Measurements from ENCODE around the gene DNM2.
A peak's percentile ranks its signal among the peaks of the same experiment; 100 is the strongest.
"Not testable (repeated sequence)": the region's sequence is repeated elsewhere in the genome, so short reads cannot be mapped to it uniquely, and the experiment has no call there.

DNM2 gene

DNA sequence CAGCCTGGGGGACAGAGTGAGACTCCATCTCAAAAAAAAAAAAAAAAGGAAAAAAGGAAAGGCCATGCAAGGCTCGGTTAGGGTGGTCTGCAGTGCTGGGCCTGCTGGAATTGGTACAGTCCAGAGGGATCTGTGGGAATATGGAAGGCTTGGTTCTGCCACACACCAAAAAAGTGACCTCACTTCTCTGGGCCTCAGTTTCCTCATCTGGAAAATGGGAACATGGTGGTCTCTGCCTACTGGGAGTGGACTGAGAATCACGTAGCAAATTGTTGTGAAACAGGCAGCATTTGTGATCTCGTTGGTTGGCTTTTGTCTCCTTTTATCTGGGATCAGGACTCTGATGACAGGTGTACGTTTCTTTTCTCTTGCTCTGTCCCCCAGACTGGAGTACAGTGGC, 7.5 kb downstream of the DNM2 start:
- no peak for DNase-seq (ENCODE audit: low spot score)

DNA sequence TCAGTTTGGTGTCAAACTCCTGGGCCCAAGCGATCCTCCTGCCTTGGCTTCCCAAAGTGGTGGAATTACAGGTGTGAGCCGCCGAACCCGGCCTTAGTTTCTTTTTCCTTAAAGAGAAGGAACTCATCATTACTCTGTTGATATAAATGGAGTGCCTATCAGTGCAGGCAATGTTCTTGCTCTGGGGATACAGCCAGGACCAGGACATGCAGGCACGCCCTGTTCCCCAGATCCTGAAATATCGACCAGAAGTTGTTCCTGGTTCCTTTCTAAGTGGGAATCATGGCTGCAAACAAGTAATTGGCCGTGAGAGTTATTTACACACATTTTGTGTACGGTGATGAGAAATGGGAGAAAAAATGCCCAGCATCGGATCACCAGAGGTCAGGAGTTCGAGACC, 8.4 kb downstream of the DNM2 start:
- DNase-seq (ENCODE audit: low spot score): no peak

DNA sequence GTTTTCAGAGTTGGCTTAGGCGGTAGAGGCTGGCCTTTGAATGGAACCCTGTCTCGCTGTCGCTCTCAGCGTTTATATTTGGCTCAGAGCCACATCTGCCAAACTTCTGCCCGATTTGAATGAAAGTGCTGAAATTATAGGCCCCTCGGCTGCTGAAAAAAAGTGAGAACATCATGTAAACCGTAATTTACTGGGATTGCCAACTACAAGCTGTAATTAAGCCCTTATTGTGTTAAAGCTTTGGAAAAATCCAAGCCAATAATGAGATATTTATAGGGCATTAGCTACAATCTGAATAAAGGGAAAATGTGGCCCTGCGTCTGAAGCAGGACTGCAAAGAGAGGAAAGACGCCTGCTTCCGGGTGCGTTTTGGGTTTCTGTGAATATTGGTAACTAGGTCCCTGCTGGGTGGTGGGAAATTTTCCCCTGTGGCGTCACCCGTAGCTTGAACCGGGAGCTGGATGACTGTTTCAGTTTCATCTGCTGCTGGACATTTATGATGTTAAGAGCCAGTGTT, 9.9 kb downstream of the DNM2 start:
- peak; percentile 58 for DNase-seq (ENCODE audit: low spot score)

DNA sequence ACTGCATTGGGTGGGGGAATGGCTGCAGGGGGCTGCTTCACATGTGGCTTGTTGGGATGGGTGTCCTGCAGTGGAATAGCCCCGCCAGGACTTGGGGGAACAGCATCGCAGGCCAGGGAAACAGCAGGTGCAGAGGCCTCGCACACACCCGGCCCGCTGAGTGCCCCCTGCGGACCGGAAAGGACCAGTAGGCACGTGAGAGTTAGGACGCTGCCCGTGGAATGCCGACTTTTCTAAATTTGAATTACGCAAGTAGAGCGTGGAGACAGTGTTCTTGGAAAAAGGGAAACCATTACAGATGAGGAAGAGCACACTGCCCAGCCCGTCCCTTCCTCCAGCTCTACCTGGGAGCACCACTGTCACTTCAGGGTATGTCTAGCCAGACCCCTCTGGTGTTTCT, 11.5 kb downstream of the DNM2 start:
- no peak for DNase-seq (ENCODE audit: low spot score)

DNA sequence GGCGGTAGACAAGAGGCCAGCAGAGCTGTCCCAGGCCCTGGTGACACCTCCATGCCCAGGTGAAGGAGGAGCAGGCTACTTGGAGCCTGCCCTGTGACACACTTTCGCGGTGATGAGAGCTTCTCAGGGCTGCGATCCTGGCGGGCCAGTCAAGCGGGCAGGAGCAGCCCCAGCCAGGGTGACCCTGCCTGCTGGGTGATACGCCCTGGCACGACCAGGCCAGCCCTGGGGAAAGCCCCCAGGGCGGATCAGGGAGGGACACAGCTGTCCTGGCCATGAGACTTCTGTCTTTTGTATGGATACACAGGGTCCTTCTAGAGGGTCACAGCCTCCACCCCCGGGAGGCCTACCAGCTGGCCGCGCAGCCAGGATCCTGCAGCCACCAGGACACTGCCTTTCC, 13.1 kb downstream of the DNM2 start:
- DNase-seq (ENCODE audit: low spot score): peak; percentile 70

DNA sequence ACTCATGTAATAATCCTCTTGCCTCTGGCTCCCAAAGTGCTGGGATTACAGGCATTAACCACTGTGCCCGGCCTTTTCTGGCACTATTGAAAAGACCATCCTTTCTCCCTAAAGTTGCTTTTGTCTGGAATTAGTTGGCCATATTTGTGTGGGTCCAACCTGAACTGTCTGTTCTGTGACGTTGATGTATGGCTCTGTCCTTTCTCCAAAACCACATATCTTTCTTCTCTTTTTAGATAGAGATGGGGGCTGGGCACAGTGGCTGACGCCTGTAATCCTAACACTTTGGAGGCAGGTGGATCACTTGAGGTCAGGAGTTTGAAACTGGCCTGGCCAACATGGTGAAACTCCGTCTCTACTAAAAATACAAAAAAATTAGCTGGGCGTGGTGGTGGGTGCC, 17.9 kb downstream of the DNM2 start:
- no peak for DNase-seq (ENCODE audit: low spot score)

DNA sequence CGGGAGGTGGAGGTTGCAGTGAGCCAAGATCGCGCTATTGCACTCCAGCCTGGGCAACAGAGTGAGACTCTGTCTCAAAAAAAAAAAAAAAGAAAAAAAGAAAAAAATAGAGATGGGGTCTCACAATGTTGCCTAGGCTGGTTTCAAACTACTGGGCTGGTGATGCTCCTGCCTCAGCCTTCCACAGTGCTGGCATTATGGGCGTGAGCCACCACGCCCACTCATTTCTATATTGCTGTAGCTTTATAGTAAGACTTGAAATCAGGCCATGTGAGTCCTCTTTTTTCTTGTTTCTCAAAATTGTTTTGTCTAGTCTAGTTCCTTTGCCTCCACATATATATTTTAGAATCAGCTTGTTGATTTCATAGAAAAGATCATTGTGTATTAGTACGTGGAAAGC, 18.3 kb downstream of the DNM2 start:
- DNase-seq (ENCODE audit: low spot score): no peak

DNA sequence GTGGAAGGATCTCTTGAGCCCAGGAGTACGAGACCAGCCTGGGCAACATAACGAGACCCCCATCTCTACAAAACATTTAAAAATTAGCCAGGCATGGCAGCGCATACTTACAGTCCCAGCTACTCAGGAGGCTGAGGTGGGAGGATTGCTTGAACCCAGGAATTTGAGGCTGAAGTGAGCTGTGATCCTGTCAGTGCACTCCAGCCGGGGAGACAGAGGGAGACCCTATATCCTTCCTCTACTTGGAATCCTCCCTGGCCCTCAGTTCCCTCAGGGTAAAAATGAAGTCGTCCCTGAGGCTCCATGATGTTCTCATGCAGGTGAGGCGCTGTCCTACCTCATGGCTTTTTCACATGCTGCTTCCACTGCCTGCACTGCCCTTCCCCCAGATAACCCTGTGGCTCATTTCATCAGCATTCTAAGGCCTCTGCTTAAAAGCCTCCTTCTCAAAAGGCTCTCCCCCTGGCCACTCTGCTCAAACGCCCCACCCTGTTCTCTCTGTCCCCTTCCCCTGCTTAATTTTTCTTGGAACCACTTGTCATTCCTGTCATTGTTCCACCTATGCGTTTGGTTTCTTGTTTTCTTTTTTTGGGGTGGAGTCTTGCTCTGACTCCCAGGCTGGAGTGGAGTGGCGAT, 19.2 kb downstream of the DNM2 start:
- no peak for DNase-seq (ENCODE audit: low spot score)

DNA sequence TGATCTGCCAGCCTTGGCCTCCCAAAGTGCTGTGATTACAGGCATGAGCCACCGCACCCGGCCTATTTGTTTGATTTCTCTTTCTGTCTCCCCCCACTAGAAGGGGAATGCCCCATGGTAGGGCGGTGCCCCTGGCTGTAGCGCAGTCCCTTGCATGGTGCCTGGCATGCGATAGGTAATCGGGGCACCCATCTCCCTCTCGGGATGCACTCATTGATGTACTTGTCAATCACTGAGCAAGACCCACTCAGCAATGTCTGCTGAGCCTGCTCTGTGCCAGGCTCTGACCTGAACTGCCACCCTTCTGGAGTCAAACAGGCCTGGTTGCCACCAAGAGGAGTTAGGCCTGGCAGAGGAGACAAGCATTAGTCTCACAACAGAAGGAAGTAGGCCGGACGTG, 19.8 kb downstream of the DNM2 start:
- no peak for DNase-seq (ENCODE audit: low spot score)

DNA sequence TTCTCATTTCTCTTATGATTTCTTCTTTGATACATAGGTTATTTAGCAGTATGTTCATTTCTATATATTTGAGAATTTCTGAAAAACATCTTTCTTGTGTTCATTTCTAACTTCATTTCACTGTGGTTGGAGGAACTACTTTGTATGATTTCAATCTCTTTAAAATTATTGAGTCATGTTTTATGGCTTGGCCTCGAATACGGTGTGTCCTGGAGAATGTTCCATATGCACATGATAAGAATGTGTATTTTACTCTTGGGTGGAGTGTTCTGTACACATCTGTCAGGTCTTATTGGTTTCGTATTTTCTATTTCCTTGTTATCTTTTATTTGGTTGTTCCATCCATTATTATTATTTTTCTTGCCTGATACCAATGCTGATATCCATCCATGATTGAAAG, 22.9 kb downstream of the DNM2 start:
- DNase-seq (ENCODE audit: low spot score): no peak

DNA sequence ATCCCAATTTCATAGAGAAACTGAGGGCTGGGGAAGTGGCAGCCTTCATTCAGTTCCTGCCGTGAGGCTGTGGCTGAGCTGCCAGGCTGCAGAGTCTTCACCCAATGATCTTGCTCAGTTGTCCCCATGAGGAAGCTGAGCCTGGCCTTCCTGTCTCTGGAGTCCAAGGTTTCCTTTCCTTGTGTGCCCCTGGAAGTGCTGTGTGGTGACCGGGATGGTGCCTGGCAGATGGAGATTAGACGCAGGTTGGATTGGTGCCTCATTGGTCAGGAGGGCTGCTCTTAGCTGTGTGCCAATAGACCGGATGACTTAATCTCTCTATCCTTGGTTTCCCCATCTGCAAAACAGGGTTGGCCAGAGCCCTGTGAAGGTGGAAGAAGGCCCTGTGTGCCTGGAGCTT, 24.6 kb downstream of the DNM2 start:
- DNase-seq (ENCODE audit: low spot score): no peak

DNA sequence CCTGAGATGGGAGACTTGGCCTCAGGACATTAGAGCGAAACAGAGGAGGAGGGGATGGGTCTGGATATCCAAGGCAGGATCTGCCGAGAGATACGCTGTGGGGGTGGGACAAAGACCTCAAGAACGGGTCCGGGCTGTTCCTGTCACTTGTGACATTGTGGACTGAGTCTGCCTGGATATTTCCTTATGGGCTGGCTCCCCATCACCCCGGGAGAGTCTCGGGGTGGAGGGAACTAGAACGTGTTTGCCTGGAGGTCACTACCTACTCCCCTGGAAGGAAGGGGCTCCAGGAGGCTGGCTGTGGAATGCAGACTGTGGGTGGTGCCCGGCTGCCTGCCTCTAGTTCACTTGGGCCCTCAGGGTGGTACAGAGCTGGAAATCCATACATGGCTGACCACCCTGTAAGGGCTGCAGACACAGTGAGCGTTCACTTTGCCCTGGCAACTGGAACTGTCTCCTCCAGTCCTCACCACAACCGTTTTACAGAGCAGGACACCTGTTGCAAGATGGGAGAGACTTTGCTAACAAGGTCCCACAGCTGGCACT, 26.4 kb downstream of the DNM2 start:
- DNase-seq (ENCODE audit: low spot score): no peak

DNA sequence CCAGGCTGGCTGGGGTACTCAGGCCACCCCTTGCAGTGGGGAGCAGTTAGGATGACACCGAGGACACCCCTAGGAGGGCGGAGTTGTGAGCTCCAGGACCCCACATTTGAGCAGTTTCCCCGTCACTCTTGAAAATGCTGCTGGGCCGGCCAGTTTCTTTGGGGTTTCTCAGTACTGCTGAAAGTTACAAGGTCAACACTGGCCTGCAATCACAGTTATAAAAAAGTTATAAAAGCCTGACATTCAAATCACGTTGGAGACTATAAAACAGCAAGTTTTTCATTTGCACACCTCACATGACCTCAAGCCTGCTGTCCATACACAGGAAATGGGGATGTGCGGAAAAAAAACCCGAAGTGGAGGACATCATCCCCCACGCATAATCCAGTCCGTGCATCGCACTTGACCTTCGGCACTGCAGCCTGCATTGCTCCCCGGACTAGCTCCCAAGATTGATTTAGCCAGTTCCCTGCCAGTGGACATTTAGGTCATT, 27.0 kb downstream of the DNM2 start:
- DNase-seq (ENCODE audit: low spot score): no peak

DNA sequence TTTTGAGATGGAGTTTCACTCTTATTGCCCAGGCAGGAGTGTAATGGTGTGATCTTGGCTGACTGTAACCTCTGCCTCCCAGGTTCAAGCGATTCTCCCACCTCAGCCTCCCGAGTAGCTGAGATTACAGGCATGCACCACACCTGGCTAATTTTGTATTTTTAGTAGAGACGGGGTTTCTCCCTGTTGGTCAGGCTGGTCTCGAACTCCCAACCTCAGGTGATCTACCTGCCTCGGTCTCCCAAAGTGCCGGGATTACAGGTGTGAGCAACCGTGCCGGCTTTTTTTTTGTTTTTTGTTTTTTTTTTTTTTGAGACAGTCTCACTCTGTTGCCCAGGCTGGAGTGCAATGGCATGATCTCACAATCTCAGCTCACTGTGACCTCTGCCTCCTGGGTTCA, 28.6 kb downstream of the DNM2 start:
- not testable (repeated sequence) for DNase-seq (ENCODE audit: low spot score)

DNA sequence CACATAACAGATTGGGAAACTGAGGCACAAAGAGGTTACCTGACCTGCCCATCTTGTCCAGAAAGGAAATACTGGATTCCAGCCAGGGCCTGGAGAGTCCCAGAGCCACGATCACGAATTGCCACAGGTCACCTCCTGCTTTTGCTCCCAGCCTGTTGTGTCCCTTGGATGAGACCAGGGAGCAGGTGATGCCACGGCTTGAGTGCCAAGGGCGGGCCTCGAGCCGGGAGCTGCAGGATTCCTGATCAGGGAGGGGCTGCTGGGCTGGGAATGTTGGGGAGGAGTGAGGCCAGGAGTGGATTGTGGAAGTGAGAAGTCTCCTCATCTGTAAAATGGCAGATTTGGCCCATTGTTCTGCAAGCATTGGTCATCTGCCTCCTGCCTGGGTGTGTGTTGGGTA, 29.4 kb downstream of the DNM2 start:
- DNase-seq (ENCODE audit: low spot score): no peak

DNA sequence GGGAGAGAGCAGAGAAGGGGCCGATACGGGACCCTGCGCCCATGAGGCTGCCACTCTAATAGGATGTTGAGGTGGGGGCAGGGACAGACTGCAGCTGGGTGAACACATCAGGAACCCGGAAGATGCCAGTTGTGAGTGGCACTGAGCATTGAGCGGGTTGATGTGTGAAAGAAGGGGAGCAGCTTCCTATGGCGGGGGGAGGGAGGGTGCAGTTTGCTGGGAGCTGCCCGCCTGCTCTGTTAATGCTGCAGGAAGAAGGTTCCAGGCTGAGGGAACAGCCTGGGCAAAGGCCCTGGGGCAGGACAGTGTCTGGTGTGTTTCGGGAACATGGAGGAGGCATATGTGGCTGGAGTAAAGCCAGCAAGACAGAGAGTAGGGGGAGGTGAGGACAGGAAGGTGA, 29.8 kb downstream of the DNM2 start:
- no peak for DNase-seq (ENCODE audit: low spot score)

DNA sequence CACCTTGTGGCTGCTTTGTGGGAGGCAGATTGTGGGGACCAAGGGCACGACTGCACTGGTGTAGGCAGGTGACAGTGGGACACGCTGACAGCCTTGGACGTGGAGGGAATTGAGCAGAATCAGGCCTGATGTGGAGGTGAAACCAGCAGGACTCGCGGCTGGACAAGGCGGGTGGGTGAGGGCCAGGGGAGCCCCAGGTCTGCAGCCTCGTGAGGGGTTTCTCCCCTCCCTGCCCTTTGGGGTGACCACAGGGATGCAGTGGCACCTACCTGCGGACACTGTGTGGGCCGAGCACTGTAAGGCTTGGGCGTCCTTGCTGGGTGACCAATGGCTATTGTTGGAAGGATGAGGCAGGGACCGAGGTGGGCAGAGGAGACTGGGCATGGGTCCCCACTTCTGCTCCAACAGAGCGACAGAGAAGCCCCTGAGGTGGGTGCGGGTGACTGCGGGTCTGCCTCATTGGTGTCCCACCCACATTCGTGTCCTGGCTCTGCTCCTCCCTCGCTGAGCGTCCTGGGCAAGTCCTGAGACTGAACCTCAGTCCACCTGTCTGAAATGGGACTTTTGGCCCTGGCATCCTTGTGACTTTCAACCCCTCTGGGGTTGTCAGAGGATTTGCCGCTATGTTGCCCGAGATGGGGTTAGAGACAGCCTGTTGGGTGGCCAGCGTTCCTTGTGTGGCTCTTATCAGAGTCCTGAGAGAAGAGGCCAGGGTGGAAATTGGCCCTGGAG, 30.5 kb downstream of the DNM2 start:
- no peak for DNase-seq (ENCODE audit: low spot score)

DNA sequence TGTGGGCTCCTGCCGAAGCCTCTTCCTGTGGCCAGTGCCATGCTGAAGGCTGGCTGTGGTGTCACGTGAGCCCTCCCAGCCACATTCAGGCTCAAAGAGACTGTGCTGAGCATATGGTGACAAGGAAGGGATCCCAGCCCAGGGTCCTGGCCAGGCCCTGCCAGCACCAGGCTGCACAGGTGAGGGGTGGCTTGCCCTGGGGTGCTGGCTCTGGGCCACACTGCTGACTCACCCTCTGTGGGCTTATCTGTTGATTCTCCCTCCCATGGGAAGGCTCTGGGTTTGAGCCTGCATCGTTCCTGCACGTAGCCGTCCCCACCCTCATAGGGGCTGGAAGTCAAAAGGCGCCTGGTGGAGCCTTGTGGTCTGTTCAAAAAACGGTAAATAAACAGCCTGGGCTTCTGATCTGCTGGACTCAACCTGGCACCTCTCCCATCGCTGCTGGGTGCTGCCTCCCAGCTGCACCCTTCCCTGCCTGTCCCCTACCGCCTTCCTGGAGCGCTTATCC, 31.1 kb downstream of the DNM2 start:
- peak; percentile 72 for DNase-seq (ENCODE audit: low spot score)

DNA sequence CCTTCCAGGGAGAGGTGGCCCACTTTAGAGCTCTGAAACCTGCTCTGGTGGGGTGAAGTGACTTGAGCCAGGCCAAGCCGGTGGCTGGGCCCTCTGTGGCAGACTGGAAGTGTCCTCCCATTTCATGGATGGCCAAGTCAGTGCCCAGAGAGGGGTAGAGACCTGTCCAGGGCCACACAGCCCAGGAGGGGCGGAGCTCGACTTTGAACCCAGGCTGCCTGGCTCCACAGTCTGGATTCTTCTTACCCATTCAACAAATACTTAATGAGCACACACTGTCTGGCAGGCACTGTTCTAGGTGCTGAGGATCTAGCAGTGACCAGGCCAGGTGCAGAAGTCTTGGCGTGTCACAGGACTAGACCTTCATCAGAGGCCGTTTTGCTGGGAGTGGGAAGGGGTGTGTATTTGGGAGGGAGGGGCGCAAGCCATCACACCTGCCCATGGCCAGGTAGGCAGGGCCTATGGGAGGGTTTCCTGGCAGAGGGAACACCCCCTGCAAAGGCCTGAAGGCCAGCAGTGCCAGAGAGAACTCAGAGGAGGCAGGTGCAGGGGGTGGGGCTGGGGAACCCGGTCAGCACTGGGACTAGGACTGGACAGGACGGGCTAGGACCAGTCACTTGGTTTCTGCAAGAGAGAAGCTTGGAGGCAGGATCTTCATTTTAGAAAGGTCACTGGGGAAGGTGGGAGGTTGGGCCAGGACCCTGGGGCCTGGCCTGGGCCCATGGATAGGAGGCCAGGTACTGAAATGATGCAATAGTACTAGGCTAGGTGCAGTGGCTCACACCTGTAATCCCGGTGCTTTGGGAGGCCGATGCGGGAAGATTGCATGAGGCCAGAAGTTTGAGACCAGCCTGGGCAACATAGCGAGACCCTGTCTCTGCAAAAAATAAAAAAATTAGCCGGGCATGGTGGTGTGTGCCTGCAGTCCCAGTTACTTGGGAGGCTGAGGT, 31.8 kb downstream of the DNM2 start:
- no peak for DNase-seq (ENCODE audit: low spot score)

DNA sequence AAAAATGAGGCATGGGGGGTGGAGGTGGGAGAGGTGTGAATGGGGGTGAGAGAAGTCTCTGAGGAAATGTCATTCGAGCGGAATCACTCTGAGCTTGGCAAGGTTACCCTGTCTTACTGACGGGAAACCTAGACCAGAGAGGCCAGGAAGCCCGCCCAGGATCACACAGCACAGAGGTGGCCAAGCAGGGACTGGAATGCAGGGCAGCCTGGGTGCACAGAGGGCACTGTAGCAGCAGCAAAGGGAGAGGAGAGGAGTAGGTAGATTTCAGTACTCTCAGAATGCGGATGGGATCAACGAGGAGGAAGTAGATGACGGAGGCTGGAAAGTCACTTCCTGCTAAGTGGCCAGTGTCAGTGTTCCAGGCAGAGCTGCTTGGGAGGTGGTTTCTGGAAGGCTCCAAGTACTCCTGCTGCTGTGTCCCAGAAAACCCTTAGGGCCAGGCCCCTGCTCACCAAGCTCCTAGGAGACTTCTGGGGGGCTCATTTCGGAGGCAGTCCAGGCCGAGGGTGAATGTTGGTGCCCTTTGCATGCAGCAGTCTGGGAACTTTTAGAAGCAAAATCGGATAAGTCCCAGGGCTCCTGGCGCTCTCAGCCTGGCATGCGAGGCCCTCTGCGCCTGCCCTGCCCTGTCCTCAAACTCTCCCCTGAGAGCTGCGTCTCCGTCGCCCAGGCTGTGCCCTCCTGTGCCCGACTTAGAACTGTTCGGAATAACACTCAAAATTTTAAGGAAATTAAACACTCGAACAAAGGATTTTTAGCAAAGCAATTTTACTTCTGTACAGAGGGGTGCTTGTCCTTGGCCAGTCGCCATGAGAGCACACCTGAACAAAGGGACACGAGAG, 33.5 kb downstream of the DNM2 start:
- DNase-seq (ENCODE audit: low spot score): peak; percentile 68

Data from Ammon's horn (tissue), 1 donor.